DLD1 (cell line): Measurements from ENCODE around the gene FARSB.

Experiments
- in situ Hi-C: cut with HindIII; loops from 2 replicates; pipeline ENCODE4 v1.10.0; 2017; ENCODE audit warnings: low sequenced_read_pairs

Gene FARSB

GRCh38 chr2:222563936-222564335, 92.0 kb downstream of the FARSB start:
- in situ Hi-C loops: no loop called here

GRCh38 chr2:222563106-222563718, 92.7 kb downstream of the FARSB start:
- in situ Hi-C loops: no loop called here

GRCh38 chr2:222561817-222562645, 93.9 kb downstream of the FARSB start:
- in situ Hi-C loops: no loop called here

GRCh38 chr2:222561151-222561550, 94.7 kb downstream of the FARSB start:
- in situ Hi-C loops: no loop called here

- in situ Hi-C loops: no loop called here
These were observed 101.4 kb downstream of the FARSB start for GRCh38 chr2:222554517-222554916.

- in situ Hi-C loops: no loop called here
These were observed 106.9 kb downstream of the FARSB start for GRCh38 chr2:222548992-222549391.

GRCh38 chr2:222547083-222547482, 108.8 kb downstream of the FARSB start:
- in situ Hi-C loops: no loop called here

GRCh38 chr2:222545823-222546795, 109.8 kb downstream of the FARSB start:
- in situ Hi-C loops: no loop called here

GRCh38 chr2:222544661-222545060, 111.2 kb downstream of the FARSB start:
- in situ Hi-C loops: no loop called here

- in situ Hi-C loops: no loop called here
These were observed 117.4 kb downstream of the FARSB start for GRCh38 chr2:222538535-222538934.

- in situ Hi-C loops: no loop called here
These were observed 120.4 kb downstream of the FARSB start for GRCh38 chr2:222535477-222535876.

GRCh38 chr2:222532315-222532714, 123.6 kb downstream of the FARSB start:
- in situ Hi-C loops: no loop called here

GRCh38 chr2:222526480-222527277, 129.2 kb downstream of the FARSB start:
- in situ Hi-C loops: no loop called here

- in situ Hi-C loops: no loop called here
These were observed 130.1 kb downstream of the FARSB start for GRCh38 chr2:222525811-222526210.

- in situ Hi-C loops: no loop called here
These were observed 131.9 kb downstream of the FARSB start for GRCh38 chr2:222523783-222524544.

GRCh38 chr2:222522082-222522481, 133.8 kb downstream of the FARSB start:
- in situ Hi-C loops: no loop called here

- in situ Hi-C loops: no loop called here
These were observed 134.8 kb downstream of the FARSB start for GRCh38 chr2:222521099-222521498.
